Breast epithelium (tissue), 4 donors: ENCODE results near the gene DOK5. TPM values are rescaled to one million over a fixed set of nuclear protein-coding genes. Genes with fewer than 3 reads are reported as not detected.
"Not testable (repeated sequence)": the region's sequence is repeated elsewhere in the genome, so short reads cannot be mapped to it uniquely, and the experiment has no call there.

Experiments used
- DNase-seq, 2 donors: peaks; one replicate each; pipeline ENCODE4 v3.0.0-alpha.2; 2019; ENCODE audit warnings: low spot score in 2 of 2
- H3K27ac ChIP-seq, 2 donors: fragments of 200-600 bp; sonication (generic) in 1 of 2; one replicate each; pipeline ENCODE4 v1.5.1; 2016 to 2019; ENCODE audit warnings: mild to moderate bottlenecking in 1 of 2
- H3K27me3 ChIP-seq, 2 donors: fragments of 200-600 bp; sonication (generic) in 1 of 2; one replicate each; pipeline versions ENCODE4 v1.5.1 to v1.6.0; 2017 to 2019; ENCODE audit warnings: control low read depth in 1 of 2, mild to moderate bottlenecking in 1 of 2
- H3K36me3 ChIP-seq: fragments of 200-600 bp; one replicate; pipeline ENCODE4 v1.5.1; 2019
- H3K4me1 ChIP-seq, 2 donors: fragments of 200-600 bp; sonication (generic); one replicate each; pipeline ENCODE4 v1.5.1; 2016 to 2019; ENCODE audit warnings: control low read depth in 1 of 2
- H3K4me3 ChIP-seq, 3 donors: fragments of 200-600 bp; sonication (generic); 1 replicate in 2 of 3; 2 replicates in 1 of 3; pipeline ENCODE4 v1.5.1; 2016 to 2019; ENCODE audit warnings: mild to moderate bottlenecking in 3 of 3, moderate library complexity in 2 of 3
- H3K9me3 ChIP-seq, 2 donors: fragments of 200-600 bp; sonication (generic) in 1 of 2; one replicate each; pipeline ENCODE4 v1.5.1; 2016 to 2019; ENCODE audit warnings: control low read depth in 1 of 2
- POLR2A ChIP-seq: fragments of 450-650 bp; IDR thresholded peaks from one replicate; pipeline ENCODE4 v1.6.1; 2016; ENCODE audit warnings: antibody characterized with exemption, mild to moderate bottlenecking, moderate library complexity
- POLR2AphosphoS5 ChIP-seq, 3 donors: sonication (generic); formaldehyde crosslinking; IDR thresholded peaks; one replicate each; pipeline ENCODE4 v1.6.1; 2017; ENCODE audit warnings: antibody characterized with exemption in 3 of 3
- intact Hi-C: fragments of 100-400 bp; cut with DNase I; formaldehyde crosslinking; loops from one replicate; pipeline ENCODE4 v1.15.1; 2023; ENCODE audit warnings: low total_unique reads
- total RNA-seq, 3 donors: library from RNA; depleted of rRNA; stranded (reverse); fragments of >200 nt; gene quantifications; one replicate each; pipeline ENCODE4 v1.1.0, GENCODE V29; 2016
- TF ChIP-seq, protein P1 (sequence below), 3 donors: fragments of 450-650 bp; IDR thresholded peaks; one replicate each; pipeline ENCODE4 v1.5.1; 2016 to 2017; ENCODE audit warnings: antibody characterized with exemption in 3 of 3, mild to moderate bottlenecking in 3 of 3, moderate library complexity in 3 of 3

DOK5 gene
- total RNA-seq, 3 donors from 2014 or later: 2.0 to 4.0 (median 3.4) TPM

DNA sequence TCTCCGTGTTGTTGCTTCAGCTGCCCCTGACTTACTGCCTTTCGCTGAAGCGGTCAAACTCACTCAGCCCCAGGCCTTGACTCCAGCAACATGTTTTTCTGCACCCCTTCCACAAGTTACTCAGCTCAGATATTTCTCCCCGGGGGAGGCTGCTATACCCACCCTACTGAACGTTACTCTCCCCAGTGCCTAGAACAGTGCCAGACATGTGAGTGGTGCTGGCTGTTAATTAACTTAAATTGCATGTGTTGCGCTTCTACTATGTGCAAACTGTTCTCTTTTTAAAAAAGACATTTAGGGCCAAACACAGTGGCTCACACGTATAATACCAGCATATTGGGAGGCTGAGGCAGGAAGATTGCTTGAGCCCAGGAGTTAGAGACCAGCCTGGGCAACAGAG is 41.2 kb upstream of the DOK5 start:
- Histone ChIP-seq H3K9me3 (no peaks in the 10 kb centered on the region), H3K27ac (no peak overlapping the region), H3K4me1 (no peaks in the 10 kb centered on the region), H3K4me3 (no peak overlapping the region), H3K36me3 (no peaks in the 10 kb centered on the region), H3K27me3 (no peaks in the 10 kb centered on the region)
- TF ChIP-seq, protein P1, sequence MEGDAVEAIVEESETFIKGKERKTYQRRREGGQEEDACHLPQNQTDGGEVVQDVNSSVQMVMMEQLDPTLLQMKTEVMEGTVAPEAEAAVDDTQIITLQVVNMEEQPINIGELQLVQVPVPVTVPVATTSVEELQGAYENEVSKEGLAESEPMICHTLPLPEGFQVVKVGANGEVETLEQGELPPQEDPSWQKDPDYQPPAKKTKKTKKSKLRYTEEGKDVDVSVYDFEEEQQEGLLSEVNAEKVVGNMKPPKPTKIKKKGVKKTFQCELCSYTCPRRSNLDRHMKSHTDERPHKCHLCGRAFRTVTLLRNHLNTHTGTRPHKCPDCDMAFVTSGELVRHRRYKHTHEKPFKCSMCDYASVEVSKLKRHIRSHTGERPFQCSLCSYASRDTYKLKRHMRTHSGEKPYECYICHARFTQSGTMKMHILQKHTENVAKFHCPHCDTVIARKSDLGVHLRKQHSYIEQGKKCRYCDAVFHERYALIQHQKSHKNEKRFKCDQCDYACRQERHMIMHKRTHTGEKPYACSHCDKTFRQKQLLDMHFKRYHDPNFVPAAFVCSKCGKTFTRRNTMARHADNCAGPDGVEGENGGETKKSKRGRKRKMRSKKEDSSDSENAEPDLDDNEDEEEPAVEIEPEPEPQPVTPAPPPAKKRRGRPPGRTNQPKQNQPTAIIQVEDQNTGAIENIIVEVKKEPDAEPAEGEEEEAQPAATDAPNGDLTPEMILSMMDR (IDR thresholded peaks at IDR 0.05): no peak
- TF ChIP-seq POLR2A: no peak
- TF ChIP-seq POLR2AphosphoS5 (IDR thresholded peaks at IDR 0.05): no peak
- intact Hi-C loops: no loop called here
- DNase-seq: no peak

DNA sequence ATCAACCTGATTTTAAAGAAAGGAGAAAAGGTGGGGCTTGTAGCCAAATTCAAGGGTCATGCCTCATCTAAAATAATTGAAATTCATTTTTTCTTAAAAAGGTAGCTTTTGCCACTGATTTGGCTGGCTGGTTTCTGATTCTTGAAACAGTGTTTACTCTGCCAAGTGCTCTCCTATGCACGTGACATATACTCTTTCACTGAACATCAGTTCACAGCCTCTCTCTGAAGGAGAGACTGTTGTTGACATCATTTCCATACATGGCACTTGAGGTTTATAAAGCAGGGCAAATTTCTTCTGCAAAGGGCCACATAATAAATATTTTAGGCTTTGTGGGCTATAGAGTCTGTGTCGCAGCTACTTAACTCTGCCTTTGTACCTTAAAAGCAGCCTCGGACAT is 40.4 kb upstream of the DOK5 start:
- H3K9me3 ChIP-seq: no peaks in the 10 kb centered on the region
- TF ChIP-seq POLR2AphosphoS5 (IDR thresholded peaks at IDR 0.05) (no peak), POLR2A (no peak)
- TF ChIP-seq, protein P1 (IDR thresholded peaks at IDR 0.05): no peak
- no peaks in the 10 kb centered on the region for H3K27me3 ChIP-seq
- intact Hi-C loops: no loop called here
- H3K4me1 ChIP-seq: no peaks in the 10 kb centered on the region
- H3K36me3 ChIP-seq: no peaks in the 10 kb centered on the region
- no peak for DNase-seq
- no peak overlapping the region for H3K4me3 ChIP-seq
- no peak overlapping the region for H3K27ac ChIP-seq

DNA sequence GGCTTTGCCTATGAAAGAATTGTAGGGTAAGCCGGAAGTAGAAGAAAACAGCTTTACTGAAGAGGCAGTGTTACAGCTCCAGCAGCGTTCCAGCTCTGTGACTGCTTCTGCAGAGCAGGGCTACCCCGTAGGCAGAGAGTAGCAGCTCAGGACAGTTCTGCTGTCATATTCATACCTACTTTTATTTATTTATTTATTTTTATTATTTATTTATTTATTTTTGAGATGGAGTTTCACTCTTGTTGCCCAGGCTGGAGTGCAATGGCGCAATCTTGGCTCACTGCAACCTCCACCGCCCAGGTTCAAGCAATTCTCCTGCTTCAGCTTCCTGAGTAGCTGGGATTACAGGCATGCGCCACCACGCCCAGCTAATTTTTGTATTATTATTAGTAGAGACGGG is 39.0 kb upstream of the DOK5 start:
- H3K27me3 ChIP-seq, H3K27ac ChIP-seq, intact Hi-C loops, H3K4me1 ChIP-seq, H3K36me3 ChIP-seq, H3K9me3 ChIP-seq, DNase-seq, H3K4me3 ChIP-seq: not testable (repeated sequence)

DNA sequence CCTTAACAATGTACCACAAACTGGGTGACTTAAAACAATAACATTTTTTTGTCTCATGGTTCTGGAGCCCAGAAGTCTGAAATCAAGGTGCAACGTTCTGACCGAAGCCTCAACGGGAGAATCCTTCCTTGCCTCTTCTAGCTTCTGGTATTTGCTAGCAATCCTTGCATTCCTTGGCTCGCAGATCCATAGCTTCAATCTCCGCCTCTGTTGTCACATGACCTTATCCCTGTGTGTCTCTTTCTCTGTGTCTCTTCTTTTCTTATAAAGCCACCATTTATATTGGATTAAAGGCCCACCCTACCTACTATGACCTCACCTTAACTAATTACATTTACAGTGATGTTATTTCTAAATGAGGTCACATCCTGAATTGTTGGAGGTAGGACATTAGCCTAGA is 37.2 kb upstream of the DOK5 start:
- no peak overlapping the region for H3K27ac ChIP-seq
- intact Hi-C loops: no loop called here
- H3K4me1 ChIP-seq: no peaks in the 10 kb centered on the region
- no peak overlapping the region for H3K4me3 ChIP-seq
- no peak for DNase-seq
- peaks cover 0 to 5% of the 10 kb centered on the region in 2 donors for H3K9me3 ChIP-seq
- no peaks in the 10 kb centered on the region for H3K27me3 ChIP-seq
- H3K36me3 ChIP-seq: no peaks in the 10 kb centered on the region
- TF ChIP-seq POLR2AphosphoS5 (IDR thresholded peaks at IDR 0.05) (no peak), POLR2A (no peak)
- TF ChIP-seq, protein P1 (IDR thresholded peaks at IDR 0.05): no peak

DNA sequence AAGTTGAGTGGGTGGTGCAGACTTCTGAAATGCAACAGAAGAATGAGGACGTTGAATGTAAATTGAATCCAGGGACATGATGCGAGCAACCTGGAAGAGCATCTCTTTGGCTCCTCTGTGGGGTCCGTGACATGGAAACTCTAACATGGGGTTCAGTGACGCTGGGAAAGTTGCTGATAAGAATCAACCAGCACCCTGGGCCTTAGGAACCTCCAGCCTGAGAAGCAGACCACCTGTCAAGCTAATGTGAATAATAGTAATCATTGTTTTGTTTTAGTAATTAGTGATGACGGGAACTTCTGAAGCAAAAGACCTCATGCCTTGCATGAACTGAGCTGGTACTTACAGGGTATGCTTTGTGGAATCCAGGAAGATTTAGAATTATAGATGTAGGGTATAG is 25.2 kb upstream of the DOK5 start:
- Histone ChIP-seq H3K4me3 (no peak overlapping the region), H3K4me1 (no peaks in the 10 kb centered on the region), H3K27ac (no peak overlapping the region), H3K9me3 (no peaks in the 10 kb centered on the region), H3K36me3 (no peaks in the 10 kb centered on the region), H3K27me3 (no peaks in the 10 kb centered on the region)
- intact Hi-C loops: no loop called here
- TF ChIP-seq, protein P1 (IDR thresholded peaks at IDR 0.05): no peak
- TF ChIP-seq POLR2A (no peak), POLR2AphosphoS5 (IDR thresholded peaks at IDR 0.05) (no peak)
- DNase-seq: no peak

DNA sequence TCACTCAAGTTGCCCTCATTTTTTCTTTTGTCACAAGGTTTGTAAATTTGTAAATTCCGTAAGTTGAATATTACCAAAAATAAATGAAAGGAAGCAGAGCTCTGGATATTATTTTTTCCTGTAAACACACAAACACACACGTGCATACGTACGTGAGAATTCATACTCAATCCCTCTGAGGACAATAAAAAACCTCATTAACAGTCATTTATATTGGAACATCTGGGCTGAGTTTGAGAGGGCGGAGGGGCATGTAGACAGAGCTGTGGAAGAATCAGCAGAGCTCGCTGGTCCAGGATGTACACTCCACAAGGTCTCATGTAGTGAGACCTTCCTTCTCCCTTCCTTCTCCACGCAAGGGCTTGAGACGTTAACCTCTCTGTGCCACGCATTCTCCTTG is 24.2 kb upstream of the DOK5 start:
- H3K4me1 ChIP-seq: no peaks in the 10 kb centered on the region
- H3K27ac ChIP-seq: no peak overlapping the region
- no peak overlapping the region for H3K4me3 ChIP-seq
- DNase-seq: no peak
- no peaks in the 10 kb centered on the region for H3K9me3 ChIP-seq
- H3K27me3 ChIP-seq: no peaks in the 10 kb centered on the region
- TF ChIP-seq, protein P1 (IDR thresholded peaks at IDR 0.05): no peak
- no peak for TF ChIP-seq POLR2A
- no peaks in the 10 kb centered on the region for H3K36me3 ChIP-seq
- intact Hi-C loops: no loop called here
